Stimulated activated naive CD8-positive, alpha-beta T cell treated with anti-CD3 and anti-CD28 coated beads, Interleukin-15, amount 100 ng/mL, for 72 hours (primary cell): Measurements from ENCODE around the gene C11orf68.

Experiments used
- ATAC-seq: fragments of 150-1000 bp; cut with Tn5 transposase; 2 replicates; pipeline ENCODE4 v1.10.0; 2021; ENCODE audit warnings: mild to moderate bottlenecking, moderate library complexity
- DNase-seq, 2 donors: peaks; one replicate each; pipeline ENCODE4 v3.0.0; 2021 to 2022
- H3K27ac Mint-ChIP-seq, 2 donors: one replicate each; pipeline ENCODE4 v1.8.0; 2022; ENCODE audit warnings: mild to moderate bottlenecking in 2 of 2, mixed read lengths in 2 of 2, moderate library complexity in 2 of 2
- H3K27me3 Mint-ChIP-seq: one replicate; pipeline ENCODE4 v1.8.0; 2022; ENCODE audit warnings: mixed read lengths
- H3K4me1 Mint-ChIP-seq: one replicate; pipeline ENCODE4 v1.8.0; 2022; ENCODE audit warnings: mild to moderate bottlenecking, mixed read lengths
- H3K4me3 Mint-ChIP-seq, 2 donors: one replicate each; pipeline ENCODE4 v1.8.0; 2022; ENCODE audit warnings: mild to moderate bottlenecking in 2 of 2, mixed read lengths in 2 of 2, moderate library complexity in 1 of 2
- H3K9me3 Mint-ChIP-seq, 2 donors: one replicate each; pipeline ENCODE4 v1.8.0; 2022; ENCODE audit warnings: mixed read lengths in 2 of 2

The C11orf68 gene

DNA sequence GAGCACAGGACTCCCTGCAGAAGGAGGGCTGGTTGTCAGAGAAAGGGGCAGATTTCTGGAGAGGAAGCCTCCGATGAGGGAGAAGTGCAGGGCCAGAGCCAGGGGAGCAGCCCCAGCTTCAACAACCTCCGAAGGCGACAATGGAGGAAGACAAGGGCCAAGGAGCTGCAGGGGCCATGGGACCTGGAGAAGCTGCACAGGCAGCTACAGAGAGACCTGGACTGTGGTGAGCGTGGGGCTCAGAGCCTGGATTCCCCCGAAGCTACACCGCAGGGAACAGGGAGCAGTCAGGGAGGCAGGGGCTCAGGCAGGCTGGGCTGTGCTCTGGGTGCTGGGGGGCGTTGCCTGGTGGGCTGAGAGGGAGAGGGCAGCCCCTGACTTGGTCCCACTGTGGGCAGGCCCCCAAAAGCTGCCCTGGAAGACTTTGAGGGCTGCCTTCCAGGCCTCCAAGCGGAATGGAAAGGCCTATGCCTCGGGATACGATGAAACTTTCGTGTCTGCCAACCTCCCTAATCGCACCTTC lies 28.8 kb upstream of the C11orf68 start:
- H3K27me3 Mint-ChIP-seq, result no peaks in the 10 kb centered on the region
- H3K4me1 Mint-ChIP-seq, result no peaks in the 10 kb centered on the region
- H3K27ac Mint-ChIP-seq, result no peak overlapping the region
- H3K4me3 Mint-ChIP-seq, result no peak overlapping the region
- no peak for DNase-seq
- no peaks in the 10 kb centered on the region for H3K9me3 Mint-ChIP-seq
- ATAC-seq, result no peak

DNA sequence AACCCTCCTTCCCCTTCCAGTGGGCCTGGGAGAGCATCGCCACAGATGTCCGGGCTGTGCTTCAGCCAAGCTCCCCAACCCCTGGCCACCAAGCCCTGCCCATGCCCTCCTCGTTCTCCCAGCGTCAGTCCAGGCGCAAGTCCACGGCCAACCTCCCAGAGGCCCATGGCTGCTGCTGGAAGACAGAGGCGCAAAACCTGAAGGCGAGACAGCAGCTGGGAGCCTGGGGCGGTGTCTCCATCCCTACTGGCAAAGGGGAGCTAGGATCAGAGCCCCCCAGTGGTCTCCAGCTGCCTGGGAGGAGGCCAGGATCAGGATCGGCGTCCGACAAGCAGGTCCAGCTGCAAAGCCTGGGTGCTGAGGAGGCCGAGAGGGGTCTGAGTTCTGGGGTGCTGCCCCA lies 28.3 kb upstream of the C11orf68 start:
- H3K4me1 Mint-ChIP-seq, result no peaks in the 10 kb centered on the region
- H3K9me3 Mint-ChIP-seq, result no peaks in the 10 kb centered on the region
- DNase-seq, result no peak
- H3K27me3 Mint-ChIP-seq, result no peaks in the 10 kb centered on the region
- no peak overlapping the region for H3K4me3 Mint-ChIP-seq
- no peak for ATAC-seq
- peak overlapping the region in 1 of 2 donors; percentile 56 for H3K27ac Mint-ChIP-seq

DNA sequence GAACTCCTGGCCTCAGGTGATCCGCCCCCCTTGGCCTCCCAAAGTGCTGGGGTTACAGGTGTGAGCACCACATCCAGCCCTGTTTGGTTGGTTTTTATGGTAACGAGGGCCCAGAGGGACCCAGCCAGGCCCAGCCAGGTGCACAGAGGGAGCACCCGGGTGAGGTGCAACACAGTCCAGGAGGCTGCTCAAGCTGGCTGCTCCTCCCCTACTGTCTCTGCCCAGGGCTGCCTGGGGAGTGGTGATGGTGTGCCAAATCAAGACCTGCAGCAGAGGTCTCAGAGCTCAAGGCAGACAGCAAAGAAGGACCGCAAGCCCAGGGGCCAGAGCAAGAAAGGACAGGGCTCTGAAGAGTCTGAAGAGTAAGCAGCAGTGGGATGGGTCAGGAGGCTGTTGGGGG lies 27.8 kb upstream of the C11orf68 start:
- no peak overlapping the region for H3K27ac Mint-ChIP-seq
- H3K9me3 Mint-ChIP-seq, result no peaks in the 10 kb centered on the region
- no peak overlapping the region for H3K4me3 Mint-ChIP-seq
- DNase-seq (no peak), ATAC-seq (no peak)
- H3K27me3 Mint-ChIP-seq, result no peaks in the 10 kb centered on the region
- H3K4me1 Mint-ChIP-seq, result no peaks in the 10 kb centered on the region

DNA sequence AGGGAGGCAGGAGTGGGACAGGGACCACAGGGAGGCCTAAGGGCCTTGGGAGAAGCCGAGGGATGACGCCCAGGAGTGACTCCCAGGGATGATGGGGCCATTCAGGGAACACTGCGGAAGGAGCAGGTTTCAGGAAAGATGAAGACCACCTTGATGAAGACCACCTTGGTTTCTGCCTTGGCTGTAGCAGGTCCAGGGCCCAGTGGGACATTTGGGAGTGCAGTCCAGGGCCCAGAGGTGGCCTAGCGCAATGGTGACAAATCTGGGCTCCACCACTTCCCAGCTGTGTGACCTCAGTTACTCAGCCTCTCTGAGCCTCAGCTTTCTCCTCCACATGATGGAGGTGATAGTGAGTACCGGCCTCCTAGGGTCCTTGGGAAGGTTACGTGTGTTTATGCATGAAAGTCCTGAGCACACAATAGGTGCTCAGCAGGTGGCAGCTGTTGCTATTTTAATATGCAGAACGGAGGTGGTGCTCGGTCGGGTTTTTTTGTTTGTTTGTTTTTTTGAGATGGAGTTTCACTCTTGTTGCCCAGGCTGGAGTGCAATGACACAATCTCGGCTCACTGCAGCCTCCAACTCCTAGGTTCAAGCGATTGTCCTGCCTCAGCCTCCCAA lies 27.2 kb upstream of the C11orf68 start:
- Mint-ChIP-seq H3K4me1 (no peaks in the 10 kb centered on the region), H3K27ac (no peak overlapping the region), H3K9me3 (no peaks in the 10 kb centered on the region), H3K27me3 (no peaks in the 10 kb centered on the region), H3K4me3 (no peak overlapping the region)
- ATAC-seq (no peak), DNase-seq (no peak)

DNA sequence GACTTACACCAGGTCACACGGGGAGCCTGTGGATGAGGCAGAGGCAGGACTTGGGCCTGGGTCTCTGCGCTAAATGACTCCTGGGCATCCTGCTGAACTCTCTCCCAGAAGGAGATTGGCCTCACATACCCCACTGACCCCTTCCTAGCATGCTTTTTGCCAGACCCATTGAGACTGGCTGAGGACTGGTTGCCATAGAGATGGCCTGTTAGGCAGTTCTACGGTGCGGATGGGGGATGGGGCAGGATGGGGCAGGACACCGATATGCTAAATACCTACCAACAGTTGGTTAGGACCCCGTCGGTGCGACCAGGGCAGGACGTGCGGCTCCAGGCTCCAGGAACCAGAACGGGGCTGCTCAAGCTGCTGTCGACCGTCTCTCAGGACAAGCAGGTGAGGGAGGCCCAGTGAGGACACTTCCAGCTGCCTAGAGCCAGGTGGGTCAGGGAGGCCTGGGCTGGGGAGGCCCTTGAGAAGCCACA lies 26.6 kb upstream of the C11orf68 start, which contains the start of gene TSGA10IP:
Gene TSGA10IP (plus strand): TSS at position 51 of the 482 bp plus-strand sequence. CDS start 196 bp downstream, at position 247.
- ATAC-seq, result no peak
- no peak for DNase-seq
- Mint-ChIP-seq H3K4me1 (no peaks in the 10 kb centered on the region), H3K27ac (peak within 1 kb of the TSS; percentile 6 to 49), H3K27me3 (no peaks in the 10 kb centered on the region), H3K4me3 (no peak within 1 kb of the TSS), H3K9me3 (no peaks in the 10 kb centered on the region)

DNA sequence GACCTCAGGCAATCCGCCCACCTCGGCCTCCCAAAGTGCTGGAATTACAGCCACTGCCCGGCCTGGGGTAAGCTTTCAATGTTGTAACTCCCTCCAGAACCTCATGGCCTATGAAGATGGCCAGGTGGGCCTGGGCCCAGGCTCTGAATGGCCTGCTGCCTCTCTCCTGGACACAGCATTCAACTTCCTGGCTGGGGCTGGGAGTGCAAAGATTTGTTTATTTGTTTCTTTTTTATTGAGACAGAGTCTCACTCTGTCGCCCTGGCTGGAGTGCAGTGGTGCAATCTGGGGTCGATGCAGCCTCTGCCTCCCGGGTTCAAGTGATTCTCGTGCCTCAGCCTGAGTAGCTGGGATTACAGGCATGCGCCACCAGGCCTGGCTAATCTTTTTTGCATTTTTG lies 25.9 kb upstream of the C11orf68 start:
- peak overlapping the region in 1 of 2 donors; percentile 6 for H3K27ac Mint-ChIP-seq

DNA sequence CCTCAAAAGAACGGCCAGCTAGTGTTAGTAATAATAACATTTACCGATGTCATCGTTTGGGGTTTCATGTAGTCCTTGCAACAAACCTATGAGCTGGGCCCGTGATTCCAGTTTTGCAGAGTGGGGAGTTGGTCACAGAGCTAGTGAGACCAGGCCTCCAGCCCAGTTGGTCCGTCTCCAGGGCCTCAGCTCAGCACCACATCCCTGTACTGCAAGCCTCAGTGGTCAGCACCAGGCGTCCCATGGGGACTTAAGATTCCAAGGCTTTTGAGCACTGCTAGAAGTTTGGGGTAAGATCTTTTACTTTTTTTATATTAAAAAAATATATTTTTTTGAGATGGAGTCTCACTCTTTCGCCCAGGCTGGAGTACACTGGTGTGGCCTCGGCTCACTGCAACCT lies 25.3 kb upstream of the C11orf68 start:
- DNase-seq (no peak), ATAC-seq (no peak)
- no peaks in the 10 kb centered on the region for H3K27me3 Mint-ChIP-seq
- H3K9me3 Mint-ChIP-seq, result no peaks in the 10 kb centered on the region
- H3K27ac Mint-ChIP-seq, result no peak overlapping the region
- no peaks in the 10 kb centered on the region for H3K4me1 Mint-ChIP-seq
- no peak overlapping the region for H3K4me3 Mint-ChIP-seq

More for the DNA sequence above, 25.9 kb upstream of the C11orf68 start:
- Mint-ChIP-seq H3K9me3 (no peaks in the 10 kb centered on the region), H3K4me1 (no peaks in the 10 kb centered on the region), H3K4me3 (no peak overlapping the region), H3K27me3 (no peaks in the 10 kb centered on the region)
- DNase-seq, result no peak
- ATAC-seq, result no peak

DNA sequence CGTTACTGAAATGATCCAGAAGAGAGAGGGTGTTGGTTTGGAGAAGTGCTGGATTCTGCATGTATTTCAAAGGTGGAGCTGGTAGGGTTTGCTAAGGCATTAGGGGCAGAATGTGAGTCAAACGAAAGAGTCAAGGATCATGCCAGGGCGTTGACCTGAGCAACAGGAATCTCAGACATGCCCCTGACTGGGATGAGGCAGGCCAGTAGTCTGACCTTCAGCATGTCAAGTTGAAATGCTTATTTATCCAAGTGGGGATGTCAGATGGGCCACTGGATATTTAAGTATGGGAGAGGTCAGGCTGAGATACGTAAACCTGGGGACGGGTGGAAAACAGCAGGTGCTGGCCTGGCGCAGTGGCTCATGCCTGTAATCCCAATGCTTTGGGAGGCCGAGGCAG lies 23.7 kb upstream of the C11orf68 start:
- H3K9me3 Mint-ChIP-seq, result no peaks in the 10 kb centered on the region
- H3K27me3 Mint-ChIP-seq, result no peaks in the 10 kb centered on the region
- H3K4me1 Mint-ChIP-seq, result no peaks in the 10 kb centered on the region
- ATAC-seq, result no peak
- H3K27ac Mint-ChIP-seq, result peak overlapping the region in 1 of 2 donors; percentile 7
- H3K4me3 Mint-ChIP-seq, result no peak overlapping the region
- DNase-seq, result no peak

DNA sequence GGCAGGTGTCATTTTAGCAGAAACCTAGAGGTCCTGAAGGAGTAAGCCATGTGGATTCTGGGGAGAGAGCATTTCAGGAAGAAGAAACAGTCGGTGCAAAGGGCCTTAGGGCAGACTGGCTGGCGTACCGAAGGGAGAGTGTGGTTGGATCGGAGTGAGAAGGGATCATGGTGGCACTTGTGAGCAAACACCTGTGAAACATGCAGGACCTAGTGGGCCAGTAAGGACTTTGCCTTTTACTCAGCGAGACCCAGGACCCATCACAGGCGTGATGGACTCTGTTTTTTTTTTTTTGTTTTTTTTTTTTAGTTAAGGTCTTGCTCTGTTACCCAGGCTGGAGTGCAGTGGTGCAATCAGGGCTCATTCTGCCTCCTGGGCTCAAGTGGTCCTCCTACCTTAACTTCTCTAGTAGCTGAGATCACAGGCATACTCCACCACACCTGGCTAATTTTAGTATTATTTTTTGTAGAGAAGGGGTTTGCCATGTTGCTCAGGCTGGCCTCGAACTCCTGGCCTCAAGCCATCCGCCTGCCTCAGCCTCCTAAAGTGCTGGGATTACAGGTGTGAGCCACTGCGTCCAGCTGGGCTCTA lies 23.0 kb upstream of the C11orf68 start:
- no peaks in the 10 kb centered on the region for H3K27me3 Mint-ChIP-seq
- no peak overlapping the region for H3K27ac Mint-ChIP-seq
- ATAC-seq (no peak), DNase-seq (no peak)
- no peaks in the 10 kb centered on the region for H3K4me1 Mint-ChIP-seq
- no peak overlapping the region for H3K4me3 Mint-ChIP-seq
- H3K9me3 Mint-ChIP-seq, result no peaks in the 10 kb centered on the region

DNA sequence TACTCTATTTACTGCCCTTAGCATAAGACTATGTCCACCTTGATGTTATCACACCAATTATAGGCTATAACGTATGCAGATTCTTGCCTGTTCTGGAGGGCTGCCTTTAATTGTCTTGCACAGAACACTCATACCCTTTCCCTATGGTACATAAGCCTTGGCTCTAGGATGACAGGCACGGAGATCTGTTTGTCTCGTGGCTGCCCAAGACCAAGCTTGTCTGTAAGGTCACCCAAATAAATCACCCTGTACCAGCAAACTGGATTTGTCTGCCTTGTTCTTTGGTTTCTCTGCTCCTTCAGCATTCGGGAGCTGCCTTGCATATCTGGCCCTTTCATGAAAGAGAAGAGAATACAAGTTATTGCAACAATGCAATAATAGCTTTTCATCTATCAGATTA lies 18.9 kb upstream of the C11orf68 start:
- no peak for DNase-seq
- no peak for ATAC-seq
- H3K27me3 Mint-ChIP-seq, result no peaks in the 10 kb centered on the region
- no peak overlapping the region for H3K4me3 Mint-ChIP-seq
- H3K27ac Mint-ChIP-seq, result no peak overlapping the region
- no peaks in the 10 kb centered on the region for H3K9me3 Mint-ChIP-seq
- peaks cover under 1% of the 10 kb centered on the region for H3K4me1 Mint-ChIP-seq

DNA sequence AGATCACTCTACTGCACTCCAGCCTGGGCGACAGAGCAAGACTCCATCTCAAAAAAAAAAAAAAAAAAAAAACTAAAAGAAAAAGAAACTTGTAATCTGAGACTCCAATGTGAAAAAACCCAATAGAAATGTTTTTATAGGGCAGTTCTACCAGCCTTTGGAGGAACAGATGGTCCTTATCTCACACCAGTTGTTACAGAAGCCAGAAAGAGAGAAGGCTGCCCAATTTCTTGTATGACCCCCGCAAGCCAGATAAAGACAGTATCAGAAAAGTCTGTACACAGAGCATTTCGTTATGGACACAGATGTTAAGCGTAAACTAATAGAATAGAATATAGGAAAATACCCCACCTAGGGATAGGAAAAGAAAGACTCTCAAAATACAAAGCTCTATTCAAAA lies 15.2 kb upstream of the C11orf68 start:
- H3K4me3 Mint-ChIP-seq, result no peak overlapping the region
- H3K27me3 Mint-ChIP-seq, result no peaks in the 10 kb centered on the region
- DNase-seq, result no peak
- H3K9me3 Mint-ChIP-seq, result no peaks in the 10 kb centered on the region
- no peak for ATAC-seq
- peaks cover 33% of the 10 kb centered on the region for H3K4me1 Mint-ChIP-seq
- peak overlapping the region; percentile 12 to 58 for H3K27ac Mint-ChIP-seq

DNA sequence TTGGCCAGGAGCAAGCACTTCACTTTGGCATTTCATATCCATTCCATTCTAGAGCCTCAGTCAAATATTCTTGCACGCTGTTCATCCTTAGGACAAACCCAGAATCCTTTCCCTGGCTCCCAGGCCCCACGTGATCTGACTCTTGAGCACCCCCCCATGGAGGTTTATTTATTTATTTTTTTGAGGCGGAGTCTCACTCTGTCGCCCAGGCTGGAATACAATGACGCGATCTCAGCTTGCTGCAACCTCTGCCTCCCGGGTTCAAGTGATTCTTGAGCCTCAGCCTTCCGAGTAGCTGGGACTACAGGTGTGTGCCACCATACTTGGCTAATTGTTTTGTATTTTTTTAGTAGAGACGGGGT lies 13.7 kb upstream of the C11orf68 start:
- peaks cover 48% of the 10 kb centered on the region for H3K4me1 Mint-ChIP-seq
- no peak for DNase-seq
- peak overlapping the region in 1 of 2 donors; percentile 72 for H3K27ac Mint-ChIP-seq
- no peaks in the 10 kb centered on the region for H3K27me3 Mint-ChIP-seq
- ATAC-seq, result no peak
- H3K9me3 Mint-ChIP-seq, result no peaks in the 10 kb centered on the region
- H3K4me3 Mint-ChIP-seq, result peak overlapping the region; percentile 56 to 57

DNA sequence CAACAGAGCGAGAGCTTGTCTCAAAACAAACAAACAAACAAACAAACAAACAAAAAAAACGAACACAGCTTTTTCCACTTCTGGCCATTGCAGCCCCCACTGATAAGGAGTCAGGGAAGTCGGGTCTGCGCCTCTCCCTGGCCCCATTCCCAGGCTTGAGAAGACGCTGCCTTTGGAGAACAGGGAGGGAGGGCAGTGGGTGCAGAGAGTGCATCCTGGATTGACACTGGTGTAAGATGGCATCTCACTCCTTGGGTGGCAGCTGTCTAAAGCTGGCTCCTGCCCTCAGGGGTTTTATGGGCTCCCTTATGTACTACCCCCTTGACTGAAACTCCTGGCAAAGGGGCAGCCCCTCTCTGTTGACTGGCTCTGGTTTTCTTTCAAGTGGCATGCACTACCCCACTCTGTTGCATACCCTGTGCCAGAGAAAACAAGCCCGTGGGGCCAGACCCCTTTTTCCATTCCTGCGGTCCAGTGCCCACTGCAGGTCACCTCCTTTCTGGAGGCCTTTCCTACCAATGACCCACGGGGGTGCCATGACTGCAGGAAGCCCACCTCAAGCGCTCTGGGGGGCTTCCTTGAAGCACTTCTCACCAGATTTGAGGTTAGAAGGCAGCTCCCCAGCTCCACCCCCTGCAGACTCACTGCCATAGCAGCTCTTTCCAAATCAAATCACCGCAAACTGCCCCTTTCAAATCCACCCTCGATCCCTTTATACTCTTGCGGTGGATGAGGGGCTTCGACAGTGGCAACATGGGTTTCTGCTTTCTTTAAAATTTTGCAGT lies 13.1 kb upstream of the C11orf68 start:
- peak overlapping the region; percentile 56 to 57 for H3K4me3 Mint-ChIP-seq
- peak in 1 of 2 donors; percentile 20 for DNase-seq
- peaks cover 54% of the 10 kb centered on the region for H3K4me1 Mint-ChIP-seq
- no peaks in the 10 kb centered on the region for H3K9me3 Mint-ChIP-seq
- H3K27ac Mint-ChIP-seq, result peak overlapping the region in 1 of 2 donors; percentile 72
- no peaks in the 10 kb centered on the region for H3K27me3 Mint-ChIP-seq
- peak; percentile 57 for ATAC-seq

DNA sequence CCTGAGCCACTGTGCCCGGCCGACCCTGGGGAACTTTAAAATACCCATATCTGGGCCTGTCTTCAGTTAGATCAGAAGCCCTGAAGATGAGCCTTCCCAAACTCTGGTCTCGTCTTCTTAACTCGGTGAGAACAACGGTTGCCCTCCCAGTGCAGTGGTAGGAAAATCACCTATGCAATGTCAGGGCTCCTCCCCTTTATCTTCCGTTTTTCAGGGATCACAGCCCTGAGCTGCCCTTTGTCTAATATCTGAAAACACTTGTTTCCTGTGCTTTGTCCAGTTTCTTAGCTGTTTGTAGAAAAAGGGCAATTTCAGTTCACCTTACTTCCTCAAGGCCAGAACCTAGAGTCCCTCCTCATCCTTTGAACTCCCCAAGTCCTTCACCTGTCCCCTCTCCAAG lies 9.8 kb upstream of the C11orf68 start:
- peak; percentile 7 for ATAC-seq
- Mint-ChIP-seq H3K4me1 (peaks cover 57% of the 10 kb centered on the region), H3K27ac (peak overlapping the region; percentile 91 to 97), H3K27me3 (no peaks in the 10 kb centered on the region), H3K9me3 (no peaks in the 10 kb centered on the region), H3K4me3 (peak overlapping the region; percentile 80 to 85)
- DNase-seq, result no peak

DNA sequence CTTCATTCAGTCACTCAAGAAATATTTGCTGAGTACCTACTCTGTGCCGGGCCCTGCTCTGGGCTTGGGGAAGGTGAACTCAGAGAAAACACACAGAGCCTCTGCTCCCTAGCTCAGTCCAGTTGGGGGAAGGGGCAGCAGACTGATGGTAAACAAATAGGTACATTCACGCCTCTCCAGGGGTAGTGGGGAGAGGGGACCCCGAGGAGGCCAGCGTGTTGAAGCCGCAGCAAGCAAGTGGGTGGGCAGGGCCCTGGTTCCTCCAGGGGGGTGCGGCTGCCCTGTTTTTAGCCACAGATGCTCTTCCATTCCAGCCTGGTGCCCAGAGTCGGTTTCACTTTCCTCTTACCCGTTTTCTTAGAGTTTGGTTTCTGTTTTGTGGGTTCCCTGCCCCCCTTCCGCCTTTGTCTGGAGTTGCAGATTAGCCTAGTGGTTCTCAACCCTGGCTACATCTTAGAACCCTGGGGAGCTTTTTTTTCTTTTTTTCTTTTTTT lies 9.1 kb upstream of the C11orf68 start:
- no peaks in the 10 kb centered on the region for H3K9me3 Mint-ChIP-seq
- DNase-seq (peak; percentile 62 to 76), ATAC-seq (peak; percentile 90)
- H3K4me3 Mint-ChIP-seq, result peak overlapping the region; percentile 80 to 85
- peak overlapping the region; percentile 91 to 97 for H3K27ac Mint-ChIP-seq
- H3K27me3 Mint-ChIP-seq, result no peaks in the 10 kb centered on the region
- H3K4me1 Mint-ChIP-seq, result peaks cover 57% of the 10 kb centered on the region

DNA sequence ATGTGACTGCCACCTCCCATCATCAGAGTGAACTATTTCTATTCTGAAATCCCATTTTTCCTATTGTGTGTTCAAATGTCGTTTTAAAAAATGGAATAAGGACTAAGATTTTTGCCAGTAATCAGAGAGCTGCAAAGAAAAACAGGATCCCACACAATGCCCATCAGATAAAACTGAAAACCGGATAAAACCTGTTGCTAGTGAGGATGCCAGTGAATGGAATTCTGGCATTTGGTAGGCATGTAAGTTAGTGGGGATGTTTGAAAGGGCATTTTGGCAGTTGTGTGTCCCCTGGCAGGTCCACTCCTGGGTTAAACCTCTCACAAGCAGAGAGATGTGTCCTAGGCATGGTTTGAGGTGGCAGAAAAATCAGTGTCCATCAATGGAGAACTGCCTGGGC lies 6.5 kb upstream of the C11orf68 start:
- Mint-ChIP-seq H3K27ac (no peak overlapping the region), H3K4me3 (no peak overlapping the region), H3K27me3 (no peaks in the 10 kb centered on the region), H3K9me3 (no peaks in the 10 kb centered on the region), H3K4me1 (peaks cover 53% of the 10 kb centered on the region)
- DNase-seq (no peak), ATAC-seq (no peak)
